ENCODE results near the gene GRHL1.
"Not testable (repeated sequence)": the region's sequence is repeated elsewhere in the genome, so short reads cannot be mapped to it uniquely, and the experiment has no call there.

GRHL1 gene

DNA sequence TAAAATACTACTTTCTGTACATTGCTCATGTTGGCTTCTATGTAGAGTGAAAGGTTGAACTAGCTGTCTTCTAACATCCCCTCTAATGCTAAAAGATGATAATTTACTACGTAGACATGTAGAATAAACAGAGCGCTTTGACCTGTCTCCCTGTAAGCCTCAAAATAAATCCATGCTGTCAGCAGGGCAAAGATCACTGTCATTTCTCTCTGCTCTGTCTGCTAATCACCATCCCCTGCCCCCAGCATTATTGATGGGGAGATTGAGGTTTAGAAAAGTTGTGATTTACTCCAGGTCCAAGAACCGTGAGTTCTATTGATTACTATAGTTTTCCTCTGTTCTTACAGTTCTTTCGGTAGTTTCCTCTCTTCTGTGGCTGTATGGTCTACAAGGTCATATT lies 39.0 kb upstream of the GRHL1 start:
- H3K4me3 ChIP-seq (ENCODE audit: low read length), result no peak overlapping the region
- TF ChIP-seq, protein P1, sequence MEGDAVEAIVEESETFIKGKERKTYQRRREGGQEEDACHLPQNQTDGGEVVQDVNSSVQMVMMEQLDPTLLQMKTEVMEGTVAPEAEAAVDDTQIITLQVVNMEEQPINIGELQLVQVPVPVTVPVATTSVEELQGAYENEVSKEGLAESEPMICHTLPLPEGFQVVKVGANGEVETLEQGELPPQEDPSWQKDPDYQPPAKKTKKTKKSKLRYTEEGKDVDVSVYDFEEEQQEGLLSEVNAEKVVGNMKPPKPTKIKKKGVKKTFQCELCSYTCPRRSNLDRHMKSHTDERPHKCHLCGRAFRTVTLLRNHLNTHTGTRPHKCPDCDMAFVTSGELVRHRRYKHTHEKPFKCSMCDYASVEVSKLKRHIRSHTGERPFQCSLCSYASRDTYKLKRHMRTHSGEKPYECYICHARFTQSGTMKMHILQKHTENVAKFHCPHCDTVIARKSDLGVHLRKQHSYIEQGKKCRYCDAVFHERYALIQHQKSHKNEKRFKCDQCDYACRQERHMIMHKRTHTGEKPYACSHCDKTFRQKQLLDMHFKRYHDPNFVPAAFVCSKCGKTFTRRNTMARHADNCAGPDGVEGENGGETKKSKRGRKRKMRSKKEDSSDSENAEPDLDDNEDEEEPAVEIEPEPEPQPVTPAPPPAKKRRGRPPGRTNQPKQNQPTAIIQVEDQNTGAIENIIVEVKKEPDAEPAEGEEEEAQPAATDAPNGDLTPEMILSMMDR (conservative IDR thresholded peaks at IDR 0.05; ENCODE audit: low read length), result no peak
- DNase-seq (ENCODE audit: low read depth), result no peak

DNA sequence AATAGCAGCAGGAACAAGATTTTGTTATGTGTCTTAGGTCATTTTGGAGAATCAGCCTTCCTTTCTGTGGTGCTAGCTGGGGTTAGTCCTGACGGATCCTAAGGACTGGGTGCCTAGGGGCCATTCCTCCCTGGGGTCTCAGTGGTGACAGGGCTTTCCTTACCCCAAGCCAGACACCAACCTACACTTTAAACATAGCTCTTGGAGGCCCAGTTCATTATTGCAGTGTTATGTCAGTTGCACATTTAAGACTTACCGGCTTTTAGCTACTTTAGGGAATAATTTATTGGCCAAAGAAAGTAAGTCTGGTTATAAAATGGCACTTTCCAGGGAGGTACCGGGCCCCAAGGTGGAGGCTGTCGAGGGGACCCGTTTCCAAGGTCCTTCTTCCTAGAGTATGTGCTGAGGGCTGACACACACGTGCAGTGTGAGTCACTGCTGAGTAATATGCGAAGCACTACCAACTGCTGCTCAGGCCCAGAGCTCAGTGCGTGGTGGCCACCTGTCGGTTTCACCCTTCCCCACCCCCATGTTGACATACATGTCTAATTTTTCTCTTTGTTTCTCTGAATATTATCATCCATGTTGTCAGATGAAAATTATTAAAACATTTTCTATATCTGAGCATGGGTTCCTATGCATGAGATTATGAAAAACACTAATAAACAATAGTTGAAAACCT lies 37.0 kb upstream of the GRHL1 start:
- DNase-seq (ENCODE audit: low read depth), result peak; percentile 54
- H3K4me3 ChIP-seq (ENCODE audit: low read length), result no peak overlapping the region
- TF ChIP-seq, protein P1 (conservative IDR thresholded peaks at IDR 0.05; ENCODE audit: low read length), result no peak; the same call in 1 of the 2 replicates

DNA sequence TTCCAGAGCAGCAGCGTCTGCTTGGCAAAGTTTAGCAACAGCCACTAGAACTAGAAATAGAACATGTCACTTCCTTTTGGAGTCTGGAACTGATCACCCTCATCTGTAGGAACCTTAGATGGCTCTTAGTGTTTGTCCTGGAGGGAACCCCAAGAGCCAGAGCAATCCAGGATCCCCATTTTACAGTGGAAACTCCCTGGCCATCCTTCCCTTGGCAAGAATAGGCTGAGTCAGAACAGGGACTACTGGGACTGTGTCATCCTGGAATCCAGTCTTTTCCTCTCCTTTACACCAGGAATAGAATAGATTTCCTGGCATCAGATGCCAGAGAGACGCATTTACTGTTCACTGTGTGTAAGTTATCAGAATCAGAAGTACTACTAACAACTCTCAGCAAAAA lies 33.2 kb upstream of the GRHL1 start:
- peak; percentile 22 for DNase-seq (ENCODE audit: low read depth)
- TF ChIP-seq, protein P1 (conservative IDR thresholded peaks at IDR 0.05; ENCODE audit: low read length), result no peak
- H3K4me3 ChIP-seq (ENCODE audit: low read length), result no peak overlapping the region

DNA sequence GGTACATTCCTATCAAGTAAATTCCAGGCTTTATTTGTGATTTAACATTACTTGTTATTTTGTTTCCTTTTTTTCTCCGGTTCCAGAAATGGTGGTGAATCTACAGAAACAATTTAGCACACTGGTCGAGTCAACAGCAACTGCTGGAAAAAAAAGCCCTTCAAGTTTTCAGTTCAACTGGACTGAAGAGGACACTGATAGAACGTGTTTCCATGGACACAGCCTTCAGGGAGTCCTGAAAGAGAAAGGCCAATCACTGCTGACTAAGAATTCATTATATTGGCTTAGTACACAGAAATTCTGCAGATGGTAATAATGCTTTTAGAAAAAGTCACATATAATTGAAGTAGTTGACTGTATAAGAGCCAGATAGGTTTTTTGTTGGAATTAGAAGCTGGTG lies 32.0 kb upstream of the GRHL1 start:
- DNase-seq (ENCODE audit: low read depth), result no peak
- no peak overlapping the region for H3K4me3 ChIP-seq (ENCODE audit: low read length)
- TF ChIP-seq, protein P1 (conservative IDR thresholded peaks at IDR 0.05; ENCODE audit: low read length), result no peak

DNA sequence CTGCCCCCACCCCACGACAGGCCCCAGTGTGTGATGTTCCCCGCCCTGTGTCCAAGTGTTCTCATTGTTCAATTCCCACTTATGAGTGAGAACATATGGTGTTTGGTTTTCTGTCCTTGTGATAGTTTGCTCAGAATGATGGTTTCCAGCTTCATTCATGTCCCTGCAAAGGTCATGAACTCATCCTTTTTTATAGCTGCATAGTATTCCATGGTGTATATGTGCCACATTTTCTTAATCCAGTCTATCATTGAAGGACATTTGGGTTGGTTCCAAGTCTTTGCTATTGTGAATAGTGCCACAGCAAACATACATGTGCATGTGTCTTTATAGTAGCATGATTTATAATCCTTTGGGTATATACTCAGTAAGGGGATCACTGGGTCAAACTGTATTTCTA lies 24.5 kb upstream of the GRHL1 start:
- DNase-seq (ENCODE audit: low read depth); H3K4me3 ChIP-seq (ENCODE audit: low read length): not testable (repeated sequence)

DNA sequence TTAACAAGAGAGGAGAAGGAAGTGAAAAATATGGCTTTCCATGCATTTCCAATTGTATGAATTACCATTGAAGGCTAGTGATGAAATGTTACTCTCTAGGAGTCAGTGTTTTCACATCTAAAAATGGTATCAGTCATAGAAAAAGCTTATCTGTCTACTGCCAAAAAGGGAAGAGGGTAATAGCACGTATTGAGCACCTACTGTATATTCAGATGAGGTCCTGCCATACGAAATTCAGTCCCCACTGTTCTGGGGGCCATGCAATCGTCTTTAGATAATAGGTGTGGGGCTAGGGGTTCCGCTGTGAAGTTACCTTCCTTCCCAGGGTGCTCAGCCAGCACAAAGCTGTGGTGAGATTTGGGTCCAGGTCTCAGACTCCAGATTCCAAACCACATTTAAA lies 14.2 kb upstream of the GRHL1 start:
- DNase-seq (ENCODE audit: low read depth), result no peak
- TF ChIP-seq, protein P1 (conservative IDR thresholded peaks at IDR 0.05; ENCODE audit: low read length), result no peak
- no peak overlapping the region for H3K4me3 ChIP-seq (ENCODE audit: low read length)

DNA sequence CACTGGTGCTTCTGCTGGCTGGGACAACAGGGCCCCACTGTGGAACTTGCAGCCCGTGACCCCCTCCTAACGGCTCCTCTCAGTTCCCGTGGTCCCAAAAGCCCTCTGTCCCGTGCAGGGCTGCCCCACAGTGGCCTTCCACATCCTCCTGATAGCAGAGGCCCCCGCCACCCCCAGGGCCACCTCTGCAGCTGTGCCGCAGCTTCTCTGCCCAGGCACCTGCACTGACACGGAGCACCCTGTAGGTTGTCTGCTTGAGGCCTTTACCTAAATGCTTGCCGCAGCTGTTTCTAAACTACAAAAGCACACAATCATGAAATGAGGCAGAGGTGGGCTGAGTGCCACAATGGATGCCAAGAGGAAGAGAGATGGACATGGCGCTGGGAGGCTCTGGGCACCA lies 13.5 kb upstream of the GRHL1 start:
- DNase-seq (ENCODE audit: low read depth), result no peak
- no peak overlapping the region for H3K4me3 ChIP-seq (ENCODE audit: low read length)
- TF ChIP-seq, protein P1 (conservative IDR thresholded peaks at IDR 0.05; ENCODE audit: low read length), result no peak

Measured in AG10803 (cell line).